ENCODE results near the gene PTPRU. TPM values are rescaled to one million over a fixed set of nuclear protein-coding genes. Genes with fewer than 3 reads are reported as not detected.

The PTPRU gene
- total RNA-seq, 2 donors from 2014 or later = 28.7 to 47.8 TPM

DNA sequence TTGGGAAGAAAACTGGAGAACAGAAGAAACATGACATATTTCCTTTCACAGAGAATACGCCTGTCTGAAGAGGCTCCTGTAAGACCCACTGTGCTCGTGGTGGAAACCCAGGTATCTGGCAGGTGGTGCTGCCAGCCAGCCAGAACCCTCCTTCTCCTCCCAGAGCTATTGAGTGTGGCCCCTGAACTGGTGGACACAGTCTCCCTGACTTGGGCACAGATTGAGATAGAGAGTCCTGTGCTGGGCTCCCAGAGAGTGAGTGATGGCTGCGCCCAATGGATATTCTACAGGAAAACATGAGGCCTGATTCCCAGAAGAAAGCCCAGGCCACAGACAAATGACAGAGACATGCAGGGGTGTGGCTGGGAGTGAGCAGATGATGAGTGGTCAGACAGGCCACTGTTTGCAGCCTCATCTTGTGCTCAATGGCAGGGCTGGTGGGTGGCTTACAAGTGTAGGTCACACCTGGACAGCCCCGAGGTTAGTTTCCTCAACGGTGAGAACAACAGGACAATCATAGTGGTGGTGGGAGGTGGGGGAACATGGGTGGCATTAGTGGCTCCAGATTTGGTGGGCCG is 127.9 kb downstream of the PTPRU start:
- no peaks in the 10 kb centered on the region for H3K4me1 ChIP-seq (ENCODE audit: control insufficient read depth in 1 of 2, low read depth in 2 of 2)
- H3K27ac ChIP-seq = no peak overlapping the region
- H3K27me3 ChIP-seq (replicated peaks; ENCODE audit: insufficient read depth) = no peaks in the 10 kb centered on the region
- no peaks in the 10 kb centered on the region for H3K36me3 ChIP-seq
- ATAC-seq (ENCODE audit: insufficient number of reproducible peaks, low FRiP score, low read depth) (no peak), DNase-seq (ENCODE audit: low spot score) (no peak)
- H3K9me3 ChIP-seq = no peaks in the 10 kb centered on the region
- TF ChIP-seq, protein P1, sequence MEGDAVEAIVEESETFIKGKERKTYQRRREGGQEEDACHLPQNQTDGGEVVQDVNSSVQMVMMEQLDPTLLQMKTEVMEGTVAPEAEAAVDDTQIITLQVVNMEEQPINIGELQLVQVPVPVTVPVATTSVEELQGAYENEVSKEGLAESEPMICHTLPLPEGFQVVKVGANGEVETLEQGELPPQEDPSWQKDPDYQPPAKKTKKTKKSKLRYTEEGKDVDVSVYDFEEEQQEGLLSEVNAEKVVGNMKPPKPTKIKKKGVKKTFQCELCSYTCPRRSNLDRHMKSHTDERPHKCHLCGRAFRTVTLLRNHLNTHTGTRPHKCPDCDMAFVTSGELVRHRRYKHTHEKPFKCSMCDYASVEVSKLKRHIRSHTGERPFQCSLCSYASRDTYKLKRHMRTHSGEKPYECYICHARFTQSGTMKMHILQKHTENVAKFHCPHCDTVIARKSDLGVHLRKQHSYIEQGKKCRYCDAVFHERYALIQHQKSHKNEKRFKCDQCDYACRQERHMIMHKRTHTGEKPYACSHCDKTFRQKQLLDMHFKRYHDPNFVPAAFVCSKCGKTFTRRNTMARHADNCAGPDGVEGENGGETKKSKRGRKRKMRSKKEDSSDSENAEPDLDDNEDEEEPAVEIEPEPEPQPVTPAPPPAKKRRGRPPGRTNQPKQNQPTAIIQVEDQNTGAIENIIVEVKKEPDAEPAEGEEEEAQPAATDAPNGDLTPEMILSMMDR (IDR thresholded peaks at IDR 0.05) = no peak
- no peak overlapping the region for H3K4me3 ChIP-seq

- Histone ChIP-seq H3K9me3 (no peaks in the 10 kb centered on the region), H3K4me1 (ENCODE audit: control insufficient read depth in 1 of 2, low read depth in 2 of 2) (no peaks in the 10 kb centered on the region), H3K27me3 (replicated peaks; ENCODE audit: insufficient read depth) (no peaks in the 10 kb centered on the region), H3K36me3 (no peaks in the 10 kb centered on the region), H3K27ac (no peak overlapping the region), H3K4me3 (no peak overlapping the region)
- ATAC-seq (ENCODE audit: insufficient number of reproducible peaks, low FRiP score, low read depth) (no peak), DNase-seq (ENCODE audit: low spot score) (no peak)
- TF ChIP-seq, protein P1 (IDR thresholded peaks at IDR 0.05) = no peak
Observed at GRCh38 chr1:29365906-29366670, 129.8 kb downstream of the PTPRU start.

- Histone ChIP-seq H3K27ac (no peak overlapping the region), H3K4me1 (ENCODE audit: control insufficient read depth in 1 of 2, low read depth in 2 of 2) (no peaks in the 10 kb centered on the region), H3K27me3 (replicated peaks; ENCODE audit: insufficient read depth) (no peaks in the 10 kb centered on the region), H3K36me3 (no peaks in the 10 kb centered on the region), H3K4me3 (no peak overlapping the region), H3K9me3 (no peaks in the 10 kb centered on the region)
- DNase-seq (ENCODE audit: low spot score) (no peak), ATAC-seq (ENCODE audit: insufficient number of reproducible peaks, low FRiP score, low read depth) (no peak)
- TF ChIP-seq, protein P1 (IDR thresholded peaks at IDR 0.05) = no peak
Observed at GRCh38 chr1:29368936-29369932, 132.9 kb downstream of the PTPRU start.

DNA sequence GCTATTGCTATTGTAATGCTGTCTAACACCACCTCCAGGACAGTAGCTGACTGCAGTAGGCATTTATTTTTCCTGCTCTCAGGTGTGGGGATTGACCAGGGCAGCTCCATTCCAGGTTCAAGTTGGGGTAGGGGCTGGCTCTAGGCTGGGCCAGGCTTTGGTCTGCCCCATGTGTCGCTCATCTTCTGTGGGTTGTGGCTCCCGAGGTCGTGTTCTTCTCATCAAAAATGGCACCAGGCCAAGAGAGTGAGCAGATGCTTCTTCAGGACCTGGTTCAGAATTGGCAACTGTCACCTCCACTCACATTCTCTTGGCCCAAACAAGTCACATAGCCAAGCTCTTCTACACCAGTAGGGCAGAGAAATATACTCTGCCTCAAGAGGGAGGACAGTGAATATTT is 133.7 kb downstream of the PTPRU start:
- TF ChIP-seq, protein P1 (IDR thresholded peaks at IDR 0.05) = no peak
- no peaks in the 10 kb centered on the region for H3K36me3 ChIP-seq
- DNase-seq (ENCODE audit: low spot score) (no peak), ATAC-seq (ENCODE audit: insufficient number of reproducible peaks, low FRiP score, low read depth) (no peak)
- H3K4me3 ChIP-seq = no peak overlapping the region
- H3K27ac ChIP-seq = no peak overlapping the region
- H3K9me3 ChIP-seq = no peaks in the 10 kb centered on the region
- H3K4me1 ChIP-seq (ENCODE audit: control insufficient read depth in 1 of 2, low read depth in 2 of 2) = no peaks in the 10 kb centered on the region
- no peaks in the 10 kb centered on the region for H3K27me3 ChIP-seq (replicated peaks; ENCODE audit: insufficient read depth)

DNA sequence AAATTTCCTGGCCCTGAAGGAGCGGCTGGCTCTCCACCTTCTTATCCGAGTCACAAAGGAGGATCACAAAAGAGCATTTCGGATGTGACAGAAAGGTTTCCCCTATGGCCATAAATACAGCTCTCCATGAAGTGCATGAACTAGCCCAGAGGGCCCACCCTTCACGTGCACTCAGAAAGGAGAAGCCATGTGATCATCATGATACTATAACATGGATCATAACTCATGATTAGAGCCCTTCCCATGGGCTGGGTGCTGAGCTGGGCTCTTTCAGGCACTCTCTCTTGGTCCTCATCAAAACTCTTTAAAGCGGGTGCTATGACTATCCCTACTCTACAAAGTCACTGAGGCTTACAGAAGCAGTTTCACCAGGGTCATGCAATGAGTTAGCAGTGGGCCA is 135.0 kb downstream of the PTPRU start:
- ATAC-seq (ENCODE audit: insufficient number of reproducible peaks, low FRiP score, low read depth) (no peak), DNase-seq (ENCODE audit: low spot score) (no peak)
- Histone ChIP-seq H3K27me3 (replicated peaks; ENCODE audit: insufficient read depth) (no peaks in the 10 kb centered on the region), H3K4me3 (no peak overlapping the region), H3K4me1 (ENCODE audit: control insufficient read depth in 1 of 2, low read depth in 2 of 2) (no peaks in the 10 kb centered on the region), H3K36me3 (no peaks in the 10 kb centered on the region), H3K27ac (no peak overlapping the region), H3K9me3 (no peaks in the 10 kb centered on the region)
- TF ChIP-seq, protein P1 (IDR thresholded peaks at IDR 0.05) = no peak

Data from thoracic aorta (tissue), 2 donors.